Kidney (tissue), 22 donors: Measurements from ENCODE around the gene ZNF497. TPM values are rescaled to one million over a fixed set of nuclear protein-coding genes. Genes with fewer than 3 reads are reported as not detected.

Source experiments
- DNase-seq, 5 donors: peaks; one replicate each; pipeline ENCODE4 v3.0.0-alpha.2; 2013 to 2020
- FAIRE-seq: peaks from 2 replicates; lab custom pipeline; 2012; peaks lifted over from hg19 to GRCh38; lab: Jason Lieb, UNC
- H3K27ac ChIP-seq, 2 donors: one replicate each; pipeline ENCODE4 v1.7.0; 2013; ENCODE audit warnings: low read depth in 2 of 2, low read length in 2 of 2, inconsistent platforms in 1 of 2
- H3K27me3 ChIP-seq: one replicate; pipeline ENCODE4 v1.7.1; 2013; ENCODE audit warnings: low read length, inconsistent platforms; ENCODE audit not compliant: control insufficient read depth, insufficient read depth
- H3K36me3 ChIP-seq, 3 donors: one replicate each; pipeline versions ENCODE4 v1.7.0 to v1.7.1; 2013; ENCODE audit warnings: low read length in 3 of 3, control low read depth in 1 of 3, inconsistent platforms in 1 of 3; ENCODE audit not compliant: insufficient read depth in 3 of 3, control insufficient read depth in 2 of 3
- H3K4me1 ChIP-seq, 3 donors: one replicate each; pipeline versions ENCODE4 v1.7.0 to v1.7.1; 2013; ENCODE audit warnings: low read length in 3 of 3, inconsistent platforms in 1 of 3, low read depth in 1 of 3; ENCODE audit not compliant: control insufficient read depth in 2 of 3, insufficient read depth in 2 of 3
- H3K4me3 ChIP-seq, 3 donors: one replicate each; pipeline versions ENCODE4 v1.7.0 to v1.8.1; 2013; ENCODE audit warnings: low read length in 3 of 3, control low read depth in 1 of 3, inconsistent platforms in 1 of 3
- H3K9ac ChIP-seq, 3 donors: one replicate each; pipeline versions ENCODE4 v1.7.0 to v1.7.1; 2013; ENCODE audit warnings: low read length in 3 of 3, control low read depth in 1 of 3, inconsistent platforms in 1 of 3
- H3K9me3 ChIP-seq, 3 donors: one replicate each; pipeline versions ENCODE4 v1.7.0 to v1.7.1; 2013; ENCODE audit warnings: low read length in 3 of 3, control low read depth in 1 of 3, inconsistent platforms in 1 of 3; ENCODE audit not compliant: control insufficient read depth in 2 of 3, insufficient read depth in 1 of 3
- CTCF ChIP-seq: IDR thresholded peaks from 3 replicates; pipeline ENCODE4 v1.5.1; 2012; ENCODE audit warnings: mild to moderate bottlenecking, moderate library complexity, borderline replicate concordance; ENCODE audit not compliant: insufficient read depth; ENCODE audit errors: extremely low read depth
- intact Hi-C: fragments of 100-400 bp; cut with DNase I; formaldehyde crosslinking; loops from one replicate; pipeline ENCODE4 v1.11.1; 2022
- long read RNA-seq, 10 donors: library from polyadenylated mRNA in 1 of 10; unstranded in 1 of 10; transcript quantifications; one replicate each; pipeline ENCODE4 v2.0.0 and lab custom pipeline, GENCODE V29; 2021 to 2026
- polyA plus RNA-seq: library from polyadenylated mRNA; stranded (reverse); fragments of 350-450 nt; fragmentation: Illumina TruSeq; extraction: RNeasy Lipid Tissue Mini Kit (QIAGEN cat#74804); gene quantifications from one replicate; pipeline ENCODE4 v1.2.3, GENCODE V29; 2014; ENCODE audit warnings: low read depth, low replicate concordance; ENCODE audit not compliant: insufficient read depth
- total RNA-seq: library from RNA; stranded (reverse); fragmentation: NEBNext Ultra II Directional; extraction: Animal tissue kit (Norgen Biotek cat#: 25700); gene quantifications from one replicate; pipeline ENCODE4 v1.2.1, GENCODE V29; 2021
- donor health status: control.
- donor health status: control.
- donor health status: control.
- donor health status: control.
- donor health status: control.
- donor health status: DM: yes; HTN: yes; CAD: no.
- donor health status: Normal renal cell carcinoma (clear cell type).

The ZNF497 gene
- total RNA-seq (5.0 TPM), polyA plus RNA-seq (1.7 TPM)
- long read RNA-seq, donor 1, result 0 reads
- long read RNA-seq, donor 2, partial matches to known transcripts, result 0 of 3 reads
- long read RNA-seq, donor 2, other reads (novel, unspliced or antisense), result 0 of 3 reads
- long read RNA-seq, donor 3, partial matches to known transcripts, result 0 of 2 reads
- long read RNA-seq, donor 3, other reads (novel, unspliced or antisense), result 0 of 2 reads
- long read RNA-seq, donor 4, partial matches to known transcripts, result 0 of 4 reads
- long read RNA-seq, donor 4, other reads (novel, unspliced or antisense), result 0 of 4 reads
- long read RNA-seq, donor 5, result 0 reads
- long read RNA-seq, donor 6, result 0 reads
- long read RNA-seq, donor 7, partial matches to known transcripts, result 0 of 10 reads
- long read RNA-seq, donor 7, other reads (novel, unspliced or antisense), result 7 of 10 reads
- long read RNA-seq, donor 8, partial matches to known transcripts, result 0 of 2 reads
- long read RNA-seq, donor 8, other reads (novel, unspliced or antisense), result 0 of 2 reads
- long read RNA-seq, donor 9, partial matches to known transcripts, result 0 of 1 reads
- long read RNA-seq, donor 9, other reads (novel, unspliced or antisense), result 0 of 1 reads
- long read RNA-seq, donor 10, result 0 reads

- Histone ChIP-seq H3K36me3 (no peaks in the 10 kb centered on the region), H3K27me3 (no peaks in the 10 kb centered on the region), H3K27ac (peak within 1 kb of the TSS; percentile 87 to 96), H3K9me3 (no peaks in the 10 kb centered on the region), H3K4me3 (peak within 1 kb of the TSS; percentile 95 to 96 (median 96)), H3K9ac (peak within 1 kb of the TSS; percentile 83 to 94 (median 92)), H3K4me1 (no peaks in the 10 kb centered on the region)
- DNase-seq (peak; percentile 97 to 99 (median 98)), FAIRE-seq (no peak)
- intact Hi-C loops, result no loop called here
- peak; percentile 1 for TF ChIP-seq CTCF
Observed at GRCh38 chr19:58362272-58362994, at the start of gene ZNF497. Gene ZNF497, minus strand, starts transcription at chr19:58362751. Its CDS starts 5,116 bp downstream, at chr19:58357635.

- no peak for TF ChIP-seq CTCF
- Histone ChIP-seq H3K4me3 (peak overlapping the region; percentile 59 to 88 (median 66)), H3K9ac (peak overlapping the region; percentile 61 to 88 (median 66)), H3K27ac (peak overlapping the region; percentile 45 to 96), H3K4me1 (peaks cover 4 to 24% (median 12%) of the 10 kb centered on the region in 3 donors), H3K9me3 (no peaks in the 10 kb centered on the region), H3K27me3 (no peaks in the 10 kb centered on the region), H3K36me3 (no peaks in the 10 kb centered on the region)
- DNase-seq, result peak in 4 of 5 donors; percentile 39 to 74 (median 50)
- intact Hi-C loops, result no loop called here
- no peak for FAIRE-seq
Observed at GRCh38 chr19:58409010-58409790, 46.6 kb upstream of the ZNF497 start.

DNA sequence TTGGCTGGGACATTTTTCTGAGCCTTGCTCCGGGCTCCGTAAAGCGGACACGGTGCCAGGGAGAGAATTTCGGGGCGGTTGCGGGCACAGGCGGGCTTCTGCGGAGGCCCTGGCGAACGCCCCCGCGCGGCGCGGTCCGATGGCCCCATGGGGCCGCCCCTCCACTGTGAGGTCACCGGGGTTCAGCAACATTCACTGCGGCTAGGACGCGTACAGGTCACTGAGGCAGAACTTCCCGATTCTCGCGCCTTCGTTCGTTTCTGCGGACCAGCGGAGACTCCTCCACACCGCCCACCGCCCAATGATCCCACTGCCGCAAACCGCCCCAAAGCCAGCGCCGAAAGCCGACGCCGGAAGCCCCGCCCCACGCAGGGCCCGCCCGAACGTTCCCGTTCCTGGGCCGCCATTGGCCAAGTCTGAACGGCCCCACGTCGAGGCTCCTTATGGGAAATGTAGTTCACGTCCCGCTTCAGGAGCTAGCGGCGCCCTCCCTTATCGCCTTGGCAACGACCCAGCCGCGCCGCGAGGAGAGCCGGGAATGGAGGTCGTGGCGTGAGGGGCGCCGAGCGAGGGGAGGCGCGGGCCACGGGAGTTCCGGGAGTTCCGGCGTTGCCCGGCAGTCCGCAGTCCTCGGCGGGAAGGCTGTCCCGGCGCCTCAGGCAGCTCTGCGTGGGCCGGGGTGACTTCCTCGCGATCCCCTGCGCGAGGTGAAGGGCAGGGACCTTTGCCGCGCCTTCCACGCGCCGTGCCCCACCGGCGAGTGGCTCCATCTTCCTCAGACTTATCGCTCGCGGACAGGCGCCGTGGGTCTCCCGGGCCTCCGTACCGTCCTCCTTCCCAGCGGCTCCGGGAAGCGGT lies 45.8 kb upstream of the ZNF497 start, which contains the start of gene ZNF584:
TSS of gene ZNF584 (plus strand) at position 498 of the 858 bp plus-strand sequence. CDS start 499 bp downstream, outside the sequence.
- Histone ChIP-seq H3K9ac (peak within 1 kb of the TSS; percentile 61 to 97 (median 81)), H3K4me1 (peaks cover 4 to 24% (median 12%) of the 10 kb centered on the region in 3 donors), H3K9me3 (no peaks in the 10 kb centered on the region), H3K4me3 (peak within 1 kb of the TSS; percentile 66 to 92 (median 88)), H3K27me3 (no peaks in the 10 kb centered on the region), H3K36me3 (no peaks in the 10 kb centered on the region), H3K27ac (peak within 1 kb of the TSS; percentile 90 to 96)
- no peak for TF ChIP-seq CTCF
- DNase-seq (peak; percentile 97 to 99 (median 98)), FAIRE-seq (no peak)
- intact Hi-C loops, result no loop called here
